Calu3 (cell line): ENCODE data around the gene FBRS. TPM values are rescaled to one million over a fixed set of nuclear protein-coding genes. Genes with fewer than 3 reads are reported as not detected.

ENCODE experiments used
- BruUV-seq: library from RNA; stranded (reverse); fragments of 400-500 nt; replicated peaks from 2 replicates; lab custom pipeline; 2021; lab: Mats Ljungman, UMichigan
- CTCF ChIA-PET: fragments of 300-600 bp; sonication (Branson Sonifier 250); formaldehyde crosslinking; loops from one replicate; lab custom pipeline; 2022; ENCODE audit warnings: antibody characterized with exemption; lab: Charles Lee
- DNase-seq: peaks from one replicate; pipeline ENCODE4 v3.0.0; 2022
- H3K27ac Mint-ChIP-seq: one replicate; pipeline ENCODE4 v1.8.0; 2022; ENCODE audit warnings: mixed read lengths; ENCODE audit not compliant: unreplicated experiment
- H3K27me3 Mint-ChIP-seq: one replicate; pipeline ENCODE4 v1.8.0; 2022; ENCODE audit warnings: mixed read lengths; ENCODE audit not compliant: unreplicated experiment
- H3K36me3 Mint-ChIP-seq: one replicate; pipeline ENCODE4 v1.8.0; 2022; ENCODE audit warnings: mild to moderate bottlenecking, moderate library complexity, mixed read lengths; ENCODE audit not compliant: insufficient read depth, unreplicated experiment
- H3K4me1 Mint-ChIP-seq: one replicate; pipeline ENCODE4 v1.8.0; 2022; ENCODE audit warnings: mild to moderate bottlenecking, low read depth, mixed read lengths; ENCODE audit not compliant: unreplicated experiment
- H3K4me3 Mint-ChIP-seq: one replicate; pipeline ENCODE4 v1.8.0; 2022; ENCODE audit warnings: mild to moderate bottlenecking, low read depth, moderate library complexity, mixed read lengths; ENCODE audit not compliant: unreplicated experiment
- H3K9me3 Mint-ChIP-seq: one replicate; pipeline ENCODE4 v1.8.0; 2022; ENCODE audit warnings: low read depth, mixed read lengths; ENCODE audit not compliant: unreplicated experiment
- CTCF ChIP-seq: fragments of 200-600 bp; IDR thresholded peaks from one replicate; pipeline ENCODE4 v1.8.0; 2022; ENCODE audit warnings: antibody characterized with exemption; ENCODE audit not compliant: unreplicated experiment
- intact Hi-C: fragments of 100-400 bp; cut with micrococcal nuclease; formaldehyde crosslinking; loops from one replicate; pipeline ENCODE4 v1.10.0; 2022; ENCODE audit not compliant: unreplicated experiment
- total RNA-seq: library from RNA; stranded (reverse); gene quantifications from 2 replicates; pipeline ENCODE4 v1.2.3, GENCODE V29; 2022

Gene FBRS
- total RNA-seq, 1 experiment from 2014 or later, result 113 TPM

- intact Hi-C loops, result no loop called here
- peaks cover 6% of the 10 kb centered on the region for H3K27me3 Mint-ChIP-seq
- no TSS peak for BruUV-seq
Observed at GRCh38 chr16:30615358-30616091, 42.7 kb upstream of the FBRS start.

GRCh38 chr16:30619202-30619601, 39.0 kb upstream of the FBRS start:
- Mint-ChIP-seq H3K27me3 (peaks cover 42% of the 10 kb centered on the region), H3K27ac (no peak overlapping the region), H3K36me3 (no peaks in the 10 kb centered on the region), H3K4me1 (peaks cover 14% of the 10 kb centered on the region), H3K4me3 (no peak overlapping the region), H3K9me3 (peaks cover 2% of the 10 kb centered on the region)
- no TSS peak for BruUV-seq
- intact Hi-C loops, result no loop called here
- DNase-seq, result no peak
- CTCF ChIA-PET, result no interaction called here
- TF ChIP-seq CTCF, result no peak

More at GRCh38 chr16:30615358-30616091, 42.7 kb upstream of the FBRS start:
- peaks cover 8% of the 10 kb centered on the region for H3K36me3 Mint-ChIP-seq
- no peak overlapping the region for H3K4me3 Mint-ChIP-seq
- no peak overlapping the region for H3K27ac Mint-ChIP-seq
- DNase-seq, result peak; percentile 80
- H3K9me3 Mint-ChIP-seq, result peaks cover 2% of the 10 kb centered on the region
- peak; percentile 81 for TF ChIP-seq CTCF
- H3K4me1 Mint-ChIP-seq, result peaks cover 14% of the 10 kb centered on the region
- CTCF ChIA-PET, result interaction anchor here (0.5 to 2.0 kb wide), 10 partner anchors 17 to 270 kb away, joined by 3 to 22 read pairs (median 6); partner anchors contain the start of genes DCTPP1, ZNF688 and ZNF764

GRCh38 chr16:30619638-30620037, 38.6 kb upstream of the FBRS start:
- H3K4me1 Mint-ChIP-seq, result peaks cover 14% of the 10 kb centered on the region
- peaks cover 2% of the 10 kb centered on the region for H3K9me3 Mint-ChIP-seq
- CTCF ChIA-PET, result interaction anchor here (0.9 kb wide), 1 partner anchor 10 kb away, joined by 9 read pairs; no protein-coding TSS in a partner anchor
- H3K27me3 Mint-ChIP-seq, result peaks cover 45% of the 10 kb centered on the region
- DNase-seq, result no peak
- BruUV-seq, result no TSS peak
- intact Hi-C loops, result no loop called here
- TF ChIP-seq CTCF, result no peak
- no peak overlapping the region for H3K4me3 Mint-ChIP-seq
- no peak overlapping the region for H3K27ac Mint-ChIP-seq
- H3K36me3 Mint-ChIP-seq, result no peaks in the 10 kb centered on the region

- no peak for TF ChIP-seq CTCF
- no peak for DNase-seq
- peaks cover 45% of the 10 kb centered on the region for H3K27me3 Mint-ChIP-seq
- no peak overlapping the region for H3K27ac Mint-ChIP-seq
- BruUV-seq, result no TSS peak
- intact Hi-C loops, result no loop called here
- H3K4me3 Mint-ChIP-seq, result no peak overlapping the region
- no peaks in the 10 kb centered on the region for H3K36me3 Mint-ChIP-seq
- peaks cover 12% of the 10 kb centered on the region for H3K4me1 Mint-ChIP-seq
- peaks cover 2% of the 10 kb centered on the region for H3K9me3 Mint-ChIP-seq
- CTCF ChIA-PET, result interaction anchor here (0.9 kb wide), 1 partner anchor 11 kb away, joined by 9 read pairs; no protein-coding TSS in a partner anchor
Observed at GRCh38 chr16:30620169-30620568, 38.1 kb upstream of the FBRS start.
